ENCODE results near the gene SGMS1. TPM values are rescaled to one million over a fixed set of nuclear protein-coding genes. Genes with fewer than 3 reads are reported as not detected.

Gene SGMS1
- total and polyA plus RNA-seq, 2 donors (not counting 1 experiment from before 2014, with no cell fraction given): 39.9 to 82.1 TPM

GRCh38 chr10:50312464-50313437, 311.0 kb downstream of the SGMS1 start:
- Histone ChIP-seq H3K79me2 (ENCODE audit: control insufficient read depth, insufficient read depth, low read length) (peaks cover 7% of the 10 kb centered on the region), H3K4me1 (ENCODE audit: control insufficient read depth, extremely low read depth, insufficient read depth, low read length) (peaks cover 4% of the 10 kb centered on the region), H3K36me3 (ENCODE audit: control insufficient read depth, insufficient read depth, low read length) (peaks cover 5% of the 10 kb centered on the region), H3K9ac (ENCODE audit: insufficient read depth, low read length) (no peak overlapping the region), H3K4me3 (replicated peaks in 1 of 4; ENCODE audit: control extremely low read depth in 1 of 4, insufficient read depth in 1 of 4, low read depth in 3 of 4, low read length in 4 of 4) (no peak overlapping the region), H2AFZ (ENCODE audit: low read length) (no peak overlapping the region), H3K27ac (ENCODE audit: insufficient read depth, low read length) (peak overlapping the region; percentile 52), H3K27me3 (ENCODE audit: control insufficient read depth, insufficient read depth, low read length) (no peaks in the 10 kb centered on the region), H3K9me3 (ENCODE audit: control insufficient read depth, insufficient read depth, low read depth, low read length) (no peaks in the 10 kb centered on the region), H4K20me1 (ENCODE audit: control insufficient read depth, extremely low read depth, insufficient read depth, low read length) (no peaks in the 10 kb centered on the region), H3K4me2 (ENCODE audit: extremely low read depth, insufficient read depth, low read length) (peak overlapping the region; percentile 54)
- DNase-seq (ENCODE audit: low read depth in 2 of 2): peak; percentile 46 to 58
- TF ChIP-seq EZH2 (IDR thresholded peaks at IDR 0.05; ENCODE audit: low read length, missing control alignments): no peak
- TF ChIP-seq CTCF (conservative IDR thresholded peaks at IDR 0.05 in 1 of 2, IDR thresholded peaks at IDR 0.05 in 1 of 2; ENCODE audit: low read depth in 1 of 2, low read length in 2 of 2): no peak

- TF ChIP-seq CTCF (conservative IDR thresholded peaks at IDR 0.05 in 1 of 2, IDR thresholded peaks at IDR 0.05 in 1 of 2; ENCODE audit: low read depth in 1 of 2, low read length in 2 of 2) (peak; percentile 26 to 46), EZH2 (IDR thresholded peaks at IDR 0.05; ENCODE audit: low read length, missing control alignments) (no peak)
- no peaks in the 10 kb centered on the region for H4K20me1 ChIP-seq (ENCODE audit: control insufficient read depth, extremely low read depth, insufficient read depth, low read length)
- H3K4me1 ChIP-seq (ENCODE audit: control insufficient read depth, extremely low read depth, insufficient read depth, low read length): peaks cover 2% of the 10 kb centered on the region
- H3K27ac ChIP-seq (ENCODE audit: insufficient read depth, low read length): no peak overlapping the region
- no peak for DNase-seq (ENCODE audit: low read depth in 2 of 2)
- H3K79me2 ChIP-seq (ENCODE audit: control insufficient read depth, insufficient read depth, low read length): peaks cover 6% of the 10 kb centered on the region
- peaks cover 5% of the 10 kb centered on the region for H3K36me3 ChIP-seq (ENCODE audit: control insufficient read depth, insufficient read depth, low read length)
- H3K4me2 ChIP-seq (ENCODE audit: extremely low read depth, insufficient read depth, low read length): no peak overlapping the region
- H2AFZ ChIP-seq (ENCODE audit: low read length): no peak overlapping the region
- no peaks in the 10 kb centered on the region for H3K27me3 ChIP-seq (ENCODE audit: control insufficient read depth, insufficient read depth, low read length)
- H3K9me3 ChIP-seq (ENCODE audit: control insufficient read depth, insufficient read depth, low read depth, low read length): no peaks in the 10 kb centered on the region
- H3K9ac ChIP-seq (ENCODE audit: insufficient read depth, low read length): no peak overlapping the region
- H3K4me3 ChIP-seq (replicated peaks in 1 of 4; ENCODE audit: control extremely low read depth in 1 of 4, insufficient read depth in 1 of 4, low read depth in 3 of 4, low read length in 4 of 4): no peak overlapping the region
Observed at GRCh38 chr10:50310560-50311174, 313.1 kb downstream of the SGMS1 start.

- no peaks in the 10 kb centered on the region for H3K79me2 ChIP-seq (ENCODE audit: control insufficient read depth, insufficient read depth, low read length)
- H3K4me1 ChIP-seq (ENCODE audit: control insufficient read depth, extremely low read depth, insufficient read depth, low read length): peaks cover 2% of the 10 kb centered on the region
- DNase-seq (ENCODE audit: low read depth in 2 of 2): no peak
- H3K27me3 ChIP-seq (ENCODE audit: control insufficient read depth, insufficient read depth, low read length): no peaks in the 10 kb centered on the region
- no peaks in the 10 kb centered on the region for H3K9me3 ChIP-seq (ENCODE audit: control insufficient read depth, insufficient read depth, low read depth, low read length)
- no peak overlapping the region for H3K9ac ChIP-seq (ENCODE audit: insufficient read depth, low read length)
- no peak overlapping the region for H2AFZ ChIP-seq (ENCODE audit: low read length)
- H4K20me1 ChIP-seq (ENCODE audit: control insufficient read depth, extremely low read depth, insufficient read depth, low read length): no peaks in the 10 kb centered on the region
- no peak overlapping the region for H3K4me2 ChIP-seq (ENCODE audit: extremely low read depth, insufficient read depth, low read length)
- H3K4me3 ChIP-seq (replicated peaks in 1 of 4; ENCODE audit: control extremely low read depth in 1 of 4, insufficient read depth in 1 of 4, low read depth in 3 of 4, low read length in 4 of 4): no peak overlapping the region
- TF ChIP-seq CTCF (conservative IDR thresholded peaks at IDR 0.05 in 1 of 2, IDR thresholded peaks at IDR 0.05 in 1 of 2; ENCODE audit: low read depth in 1 of 2, low read length in 2 of 2) (no peak), EZH2 (IDR thresholded peaks at IDR 0.05; ENCODE audit: low read length, missing control alignments) (no peak)
- H3K36me3 ChIP-seq (ENCODE audit: control insufficient read depth, insufficient read depth, low read length): peaks cover 5% of the 10 kb centered on the region
- no peak overlapping the region for H3K27ac ChIP-seq (ENCODE audit: insufficient read depth, low read length)
Observed at GRCh38 chr10:50309342-50309741, 314.4 kb downstream of the SGMS1 start.
